ENCODE results near the gene DLG4.

DLG4 gene

GRCh38 chr17:7242717-7243452 is 23.2 kb upstream of the DLG4 start (continued):
- TF ChIP-seq PRDM4 (tag by site-specific recombination; IDR thresholded peaks at IDR 0.05) (peak; percentile 77; the same call in 1 of the 2 replicates), ZNF514 (tag by site-specific recombination; IDR thresholded peaks at IDR 0.05) (no peak), ZNF423 (tag by site-specific recombination; IDR thresholded peaks at IDR 0.05) (peak; percentile 70; the same call in 1 of the 2 replicates), ZNF449 (tag by site-specific recombination; IDR thresholded peaks at IDR 0.05) (peak; percentile 40; the same call in 1 of the 2 replicates), MEIS1 (CRISPR knock-in tag; IDR thresholded peaks at IDR 0.05; ENCODE audit: borderline replicate concordance) (no peak), ZNF692 (tag by site-specific recombination; IDR thresholded peaks at IDR 0.05) (peak; percentile 70; the same call in 1 of the 2 replicates), ZNF174 (tag by site-specific recombination; IDR thresholded peaks at IDR 0.05) (no peak), GLI4 (tag by site-specific recombination; IDR thresholded peaks at IDR 0.05) (peak; percentile 93), KLF1 (tag by site-specific recombination; IDR thresholded peaks at IDR 0.05) (peak; percentile 95), ZFP3 (tag by site-specific recombination; IDR thresholded peaks at IDR 0.05; ENCODE audit: low read depth) (no peak), ATF2 (tag by site-specific recombination; IDR thresholded peaks at IDR 0.05; ENCODE audit: low read depth) (peak; percentile 75; the same call in 1 of the 2 replicates), ZNF518A (tag by site-specific recombination; conservative IDR thresholded peaks at IDR 0.05; ENCODE audit: low read depth) (no peak; the same call in 1 of the 2 replicates), GLI2 (tag by site-specific recombination; IDR thresholded peaks at IDR 0.05; ENCODE audit: borderline replicate concordance, low read depth) (peak; percentile 43; the same call in 1 of the 2 replicates), ZNF2 (tag by site-specific recombination; IDR thresholded peaks at IDR 0.05) (peak; percentile 96), KLF17 (tag by site-specific recombination; IDR thresholded peaks at IDR 0.05) (peak; percentile 99), ZFP37 (tag by site-specific recombination; IDR thresholded peaks at IDR 0.05) (peak; percentile 85; the same call in 1 of the 2 replicates), ZNF404 (tag by site-specific recombination; IDR thresholded peaks at IDR 0.05) (no peak), ZNF24 (tag by site-specific recombination; IDR thresholded peaks at IDR 0.05) (peak; percentile 98), HIC1 (tag by site-specific recombination; IDR thresholded peaks at IDR 0.05) (peak; percentile 94), TCF7L2 (IDR thresholded peaks at IDR 0.05; ENCODE audit: borderline replicate concordance, low read depth, low read length) (no peak), MZF1 (tag by site-specific recombination; IDR thresholded peaks at IDR 0.05; ENCODE audit: borderline replicate concordance) (no peak), ZFP69B (tag by site-specific recombination; IDR thresholded peaks at IDR 0.05) (peak; percentile 86)

Data from HEK293 (cell line).